Natural killer cell (primary cell): ENCODE results near the gene FRMD4A. TPM values are rescaled to one million over a fixed set of nuclear protein-coding genes. Genes with fewer than 3 reads are reported as not detected.

Experiments
- ATAC-seq, 3 donors: fragments of 150-1000 bp in 2 of 3; fragments of 200-7000 bp in 1 of 3; cut with Tn5 transposase; 1 replicate in 1 of 3; 2 replicates in 2 of 3; pipeline ENCODE4 v1.10.0; 2021; ENCODE audit warnings: mild to moderate bottlenecking in 2 of 3, moderate library complexity in 2 of 3
- DNase-seq, 2 donors: peaks; one replicate each; pipeline versions ENCODE4 v3.0.0 to v3.0.0-alpha.2; 2013 to 2021; ENCODE audit warnings: mixed read lengths in 1 of 2
- H3K27ac ChIP-seq: one replicate; pipeline ENCODE4 v1.5.1; 2013; ENCODE audit warnings: mild to moderate bottlenecking, low read length
- H3K27me3 ChIP-seq: one replicate; pipeline ENCODE4 v1.6.1; 2013; ENCODE audit warnings: low read length; ENCODE audit not compliant: control insufficient read depth, insufficient read depth
- H3K36me3 ChIP-seq: one replicate; pipeline ENCODE4 v1.6.1; 2013; ENCODE audit warnings: low read length; ENCODE audit not compliant: control insufficient read depth, insufficient read depth
- H3K4me1 ChIP-seq: one replicate; pipeline ENCODE4 v1.6.1; 2013; ENCODE audit warnings: low read length; ENCODE audit not compliant: control insufficient read depth, insufficient read depth
- H3K4me3 ChIP-seq: one replicate; pipeline ENCODE4 v1.5.1; 2013; ENCODE audit warnings: low read length
- H3K9me3 ChIP-seq: one replicate; pipeline ENCODE4 v1.6.1; 2013; ENCODE audit warnings: low read length; ENCODE audit not compliant: control insufficient read depth, insufficient read depth
- H3K27ac Mint-ChIP-seq, 2 donors: one replicate each; pipeline ENCODE4 v1.8.0; 2022; ENCODE audit warnings: mild to moderate bottlenecking in 2 of 2, mixed read lengths in 2 of 2, moderate library complexity in 1 of 2
- H3K27me3 Mint-ChIP-seq, 2 donors: one replicate each; pipeline ENCODE4 v1.8.0; 2022; ENCODE audit warnings: low read depth in 2 of 2, mixed read lengths in 2 of 2
- H3K36me3 Mint-ChIP-seq: one replicate; pipeline ENCODE4 v1.8.0; 2022; ENCODE audit warnings: mixed read lengths
- H3K4me1 Mint-ChIP-seq, 2 donors: one replicate each; pipeline ENCODE4 v1.8.0; 2022; ENCODE audit warnings: mixed read lengths in 2 of 2
- H3K4me3 Mint-ChIP-seq: one replicate; pipeline ENCODE4 v1.8.0; 2022; ENCODE audit warnings: mild to moderate bottlenecking, moderate library complexity, mixed read lengths
- H3K9me3 Mint-ChIP-seq, 2 donors: one replicate each; pipeline ENCODE4 v1.8.0; 2022; ENCODE audit warnings: mixed read lengths in 2 of 2
- WGBS: methylation state at CpG from one replicate; pipeline ENCODE4 v1.1.7; 2013; ENCODE audit warnings: missing lambda C conversion rate; ENCODE audit not compliant: insufficient coverage; 5-methylcytosine and 5-hydroxymethylcytosine counted together
- intact Hi-C: fragments of 100-400 bp; cut with micrococcal nuclease; formaldehyde crosslinking; loops from one replicate; pipeline ENCODE4 v1.14.2; 2022
- total RNA-seq, 4 donors: library from RNA; stranded (reverse); fragments of 120-200 nt in 1 of 4; gene quantifications; one replicate each; pipeline versions ENCODE4 v1.2.3 to v1.2.4, GENCODE V29; 2013 to 2022
- TF ChIP-seq, protein P1 (sequence below): fragments of 200-600 bp; IDR thresholded peaks from one replicate; pipeline ENCODE4 v1.8.0; 2022; ENCODE audit warnings: antibody characterized with exemption

FRMD4A gene
- total RNA-seq, 3 donors from 2014 or later (not counting 1 experiment from before 2014, with no cell fraction given): 0.36 to 0.38 TPM; not detected in 1

DNA sequence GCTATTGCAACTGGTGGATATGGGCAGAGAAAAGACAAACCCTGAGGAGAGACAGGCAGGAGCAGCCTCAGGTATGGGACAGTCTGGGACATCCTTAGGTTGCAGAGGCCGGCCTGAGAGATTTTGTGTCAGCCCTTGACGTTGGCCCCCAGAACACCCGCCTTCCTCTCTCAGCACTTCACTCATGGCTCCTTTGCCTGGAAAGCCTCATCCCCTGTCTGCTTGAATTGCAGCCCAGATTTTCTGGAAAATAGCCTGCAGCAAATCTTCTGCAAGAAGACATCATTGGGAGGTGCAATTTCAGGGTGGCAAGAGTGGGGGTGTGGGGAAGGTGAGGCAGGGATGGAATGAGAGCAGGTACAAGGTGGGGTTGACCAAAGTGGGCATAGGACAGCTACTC, 2.2 kb upstream of the FRMD4A start:
- no peak overlapping the region for H3K4me3 Mint-ChIP-seq
- peaks cover 35 to 46% of the 10 kb centered on the region in 2 donors for H3K27me3 Mint-ChIP-seq
- Histone ChIP-seq H3K9me3 (no peaks in the 10 kb centered on the region), H3K4me1 (no peaks in the 10 kb centered on the region), H3K27ac (no peak overlapping the region), H3K4me3 (no peak overlapping the region), H3K27me3 (no peaks in the 10 kb centered on the region), H3K36me3 (no peaks in the 10 kb centered on the region)
- no peak for ATAC-seq
- TF ChIP-seq, protein P1, sequence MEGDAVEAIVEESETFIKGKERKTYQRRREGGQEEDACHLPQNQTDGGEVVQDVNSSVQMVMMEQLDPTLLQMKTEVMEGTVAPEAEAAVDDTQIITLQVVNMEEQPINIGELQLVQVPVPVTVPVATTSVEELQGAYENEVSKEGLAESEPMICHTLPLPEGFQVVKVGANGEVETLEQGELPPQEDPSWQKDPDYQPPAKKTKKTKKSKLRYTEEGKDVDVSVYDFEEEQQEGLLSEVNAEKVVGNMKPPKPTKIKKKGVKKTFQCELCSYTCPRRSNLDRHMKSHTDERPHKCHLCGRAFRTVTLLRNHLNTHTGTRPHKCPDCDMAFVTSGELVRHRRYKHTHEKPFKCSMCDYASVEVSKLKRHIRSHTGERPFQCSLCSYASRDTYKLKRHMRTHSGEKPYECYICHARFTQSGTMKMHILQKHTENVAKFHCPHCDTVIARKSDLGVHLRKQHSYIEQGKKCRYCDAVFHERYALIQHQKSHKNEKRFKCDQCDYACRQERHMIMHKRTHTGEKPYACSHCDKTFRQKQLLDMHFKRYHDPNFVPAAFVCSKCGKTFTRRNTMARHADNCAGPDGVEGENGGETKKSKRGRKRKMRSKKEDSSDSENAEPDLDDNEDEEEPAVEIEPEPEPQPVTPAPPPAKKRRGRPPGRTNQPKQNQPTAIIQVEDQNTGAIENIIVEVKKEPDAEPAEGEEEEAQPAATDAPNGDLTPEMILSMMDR: no peak
- H3K36me3 Mint-ChIP-seq: no peaks in the 10 kb centered on the region
- H3K4me1 Mint-ChIP-seq: peaks cover 0 to 1% of the 10 kb centered on the region in 2 donors
- H3K27ac Mint-ChIP-seq: no peak overlapping the region
- intact Hi-C loops: no loop called here
- WGBS: 92% methylated on average over 3 of the region's 3 CpGs
- no peaks in the 10 kb centered on the region for H3K9me3 Mint-ChIP-seq
- DNase-seq: no peak

DNA sequence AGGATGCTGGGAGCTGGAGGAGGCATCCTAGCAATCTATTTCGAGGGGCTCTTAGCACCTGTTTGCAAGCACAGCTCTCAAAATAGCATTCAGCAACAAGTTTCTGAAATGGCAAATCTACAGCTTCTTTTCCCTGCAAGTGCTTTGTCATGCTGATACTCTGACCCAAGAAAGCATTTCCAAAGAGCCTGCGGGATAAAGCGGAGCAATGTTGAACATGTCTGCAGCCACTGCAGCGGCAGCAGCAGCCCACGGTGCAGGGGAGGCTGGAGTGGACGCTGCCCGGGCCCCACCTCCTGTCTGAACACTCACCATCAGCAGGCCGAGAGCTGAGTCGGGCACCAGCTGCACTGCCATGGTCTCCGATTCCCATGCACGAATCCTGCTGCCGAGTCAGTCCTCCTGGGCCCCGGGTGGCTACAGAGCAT, 964 bp downstream of the FRMD4A start:
- no peak for ATAC-seq
- H3K4me1 Mint-ChIP-seq: peaks cover 0 to 5% of the 10 kb centered on the region in 2 donors
- TF ChIP-seq, protein P1: no peak
- no peaks in the 10 kb centered on the region for H3K9me3 Mint-ChIP-seq
- H3K4me1 ChIP-seq: no peaks in the 10 kb centered on the region
- intact Hi-C loops: no loop called here
- no peaks in the 10 kb centered on the region for H3K36me3 Mint-ChIP-seq
- no peaks in the 10 kb centered on the region for H3K9me3 ChIP-seq
- 82% methylated on average over 13 of the region's 13 CpGs for whole genome bisulfite sequencing
- H3K27ac Mint-ChIP-seq: no peak overlapping the region
- H3K36me3 ChIP-seq: no peaks in the 10 kb centered on the region
- H3K4me3 Mint-ChIP-seq: no peak overlapping the region
- H3K4me3 ChIP-seq: no peak overlapping the region
- DNase-seq: no peak
- peaks cover 28 to 63% of the 10 kb centered on the region in 2 donors for H3K27me3 Mint-ChIP-seq
- no peaks in the 10 kb centered on the region for H3K27me3 ChIP-seq
- H3K27ac ChIP-seq: no peak overlapping the region

DNA sequence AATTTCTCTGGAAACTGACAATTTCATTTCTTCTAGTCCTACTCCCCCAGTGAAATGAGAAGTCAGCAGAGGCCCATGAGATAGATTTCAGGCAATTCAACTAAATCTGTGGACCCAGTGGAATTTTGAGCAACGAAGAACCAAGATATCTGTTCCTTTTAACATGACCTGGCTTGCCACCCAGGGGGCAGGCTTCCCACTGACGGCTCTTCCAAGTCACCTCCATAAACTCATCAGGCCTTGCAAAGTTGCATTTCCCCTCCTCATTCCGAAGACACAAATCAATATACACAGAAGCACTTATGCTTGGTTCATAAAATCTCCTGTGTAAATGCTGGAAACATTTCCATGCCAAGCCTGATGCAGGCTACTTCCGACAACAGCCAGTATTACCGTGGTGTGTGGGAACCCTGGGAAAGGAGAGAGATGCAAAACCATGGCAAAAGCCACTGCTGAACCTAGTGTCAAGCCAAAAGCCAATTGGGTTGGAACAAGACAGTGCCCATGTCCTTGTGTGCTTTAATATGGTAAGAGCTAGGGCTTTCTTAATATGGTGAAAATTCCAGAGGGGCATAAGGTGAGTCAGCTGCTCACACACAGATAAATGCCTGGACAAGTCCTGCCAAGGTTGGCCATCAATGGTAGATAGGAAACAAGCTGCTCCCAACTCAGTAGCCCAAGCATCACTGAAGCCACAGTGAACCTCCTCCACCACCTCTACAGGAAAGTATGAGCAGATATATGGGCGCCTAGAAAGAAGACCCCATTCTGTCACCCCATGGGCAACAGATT, 1.6 kb downstream of the FRMD4A start:
- Histone ChIP-seq H3K4me3 (no peak overlapping the region), H3K36me3 (no peaks in the 10 kb centered on the region), H3K9me3 (no peaks in the 10 kb centered on the region), H3K4me1 (no peaks in the 10 kb centered on the region), H3K27ac (no peak overlapping the region), H3K27me3 (no peaks in the 10 kb centered on the region)
- Mint-ChIP-seq H3K4me1 (peaks cover 0 to 5% of the 10 kb centered on the region in 2 donors), H3K36me3 (no peaks in the 10 kb centered on the region), H3K27ac (no peak overlapping the region), H3K4me3 (no peak overlapping the region), H3K27me3 (peaks cover 27 to 61% of the 10 kb centered on the region in 2 donors), H3K9me3 (no peaks in the 10 kb centered on the region)
- no peak for DNase-seq
- TF ChIP-seq, protein P1: no peak
- WGBS: 86% methylated on average over 5 of the region's 6 CpGs
- intact Hi-C loops: no loop called here
- no peak for ATAC-seq
